HPDE6-E6E7 (cell line): ENCODE measurements around the gene FAM124A.

Source experiments
- DNase-seq: peaks from one replicate; pipeline ENCODE4 v3.0.0; 2011; ENCODE audit warnings: missing footprints; ENCODE audit errors: extremely low spot score

FAM124A gene

DNA sequence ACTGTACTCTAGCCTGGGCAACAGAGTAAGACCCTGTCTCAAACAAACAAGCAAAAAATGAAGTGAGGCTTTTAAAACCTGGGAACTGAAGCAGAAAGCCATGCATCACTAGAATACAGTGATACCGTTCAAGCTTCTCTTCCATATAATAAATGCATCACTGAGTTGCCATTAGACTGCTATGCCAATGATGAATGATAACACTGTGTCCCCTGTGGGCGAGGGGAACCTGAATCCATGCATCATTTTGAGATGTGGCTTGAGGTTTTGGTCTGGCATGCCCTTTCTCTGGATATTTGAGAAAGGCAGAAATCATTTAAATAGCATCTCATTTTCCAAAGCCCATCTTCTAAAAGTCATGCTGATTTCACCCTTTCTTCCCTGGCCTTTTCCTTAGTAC, 1.5 kb upstream of the FAM124A start:
- no peak for DNase-seq

DNA sequence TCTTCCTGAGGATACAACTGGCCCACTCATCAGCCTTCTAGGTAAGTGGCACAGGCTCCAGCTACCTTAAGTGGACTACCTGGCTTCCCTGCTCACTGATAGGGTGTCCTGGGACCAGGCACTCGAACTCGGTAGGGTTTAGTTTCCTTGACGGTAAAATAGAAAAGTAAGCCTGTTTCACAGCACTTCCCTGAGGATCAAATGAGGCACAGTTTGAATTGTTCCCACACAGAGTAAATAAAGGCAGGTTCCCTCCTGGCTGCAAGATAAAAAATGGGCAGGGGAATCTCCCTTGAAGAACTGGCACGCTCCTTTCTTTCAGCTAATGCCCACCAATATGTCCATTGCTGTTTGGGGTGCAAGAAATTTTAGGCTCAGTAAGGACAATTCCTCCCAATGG, 1.1 kb upstream of the FAM124A start:
- DNase-seq: no peak

- no peak for DNase-seq
These were observed 543 bp upstream of the FAM124A start for GRCh38 chr13:51221674-51222036.

GRCh38 chr13:51222686-51223559, 725 bp downstream of the FAM124A start:
- DNase-seq: no peak

DNA sequence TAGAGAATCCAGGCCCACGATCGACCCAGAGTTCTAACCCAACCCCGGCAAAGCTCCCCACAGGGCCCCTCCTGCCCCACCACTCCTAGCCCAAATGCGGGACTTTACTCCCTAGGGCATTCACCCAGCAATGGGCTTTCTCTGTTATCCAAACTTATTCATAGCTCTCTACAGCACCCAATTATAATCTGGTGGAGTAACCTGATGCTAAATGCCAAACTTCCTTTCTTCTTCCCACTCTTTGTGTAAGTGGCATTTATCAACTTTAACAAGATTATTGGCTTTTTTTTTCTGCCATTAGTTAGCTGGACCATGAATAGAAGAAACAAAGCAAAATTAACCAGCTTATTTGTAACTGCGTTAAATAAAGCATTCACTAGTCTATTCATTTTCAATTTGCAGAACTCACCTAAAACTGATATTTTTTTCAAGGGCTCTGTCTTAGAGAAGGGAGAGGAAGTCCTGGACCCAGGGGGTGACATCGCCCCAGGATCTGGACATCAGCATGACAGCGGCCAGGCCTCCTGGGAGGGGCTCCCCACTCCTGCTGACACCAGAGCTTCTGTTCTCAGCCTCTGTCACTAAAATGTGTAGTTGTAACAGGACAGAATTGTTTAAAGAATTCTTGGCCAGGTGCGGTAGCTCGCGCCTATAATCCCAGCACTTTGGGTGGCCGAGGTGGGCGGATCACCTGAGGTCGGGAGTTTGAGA, 1.5 kb downstream of the FAM124A start:
- DNase-seq: no peak

DNA sequence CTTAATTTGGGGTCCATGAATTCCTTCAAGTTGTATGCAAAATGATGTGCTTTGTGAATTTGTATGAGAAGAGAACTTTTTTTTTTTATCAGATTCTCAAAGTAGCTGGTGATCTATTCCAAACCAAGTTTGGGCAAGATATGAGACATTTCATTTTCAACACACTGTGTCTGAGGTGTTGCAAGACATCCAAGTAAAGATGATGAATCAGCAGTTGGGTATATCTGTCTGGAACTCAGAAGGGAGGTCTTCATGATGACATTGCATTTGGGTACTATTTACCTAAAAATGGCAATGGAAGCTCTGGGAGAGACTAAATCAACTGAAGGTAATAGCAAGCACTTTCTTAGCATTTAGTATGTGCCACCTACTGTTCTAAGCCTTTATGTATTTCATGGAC, 2.8 kb downstream of the FAM124A start:
- no peak for DNase-seq

- no peak for DNase-seq
These were observed 5.2 kb downstream of the FAM124A start for GRCh38 chr13:51227404-51227803.

DNA sequence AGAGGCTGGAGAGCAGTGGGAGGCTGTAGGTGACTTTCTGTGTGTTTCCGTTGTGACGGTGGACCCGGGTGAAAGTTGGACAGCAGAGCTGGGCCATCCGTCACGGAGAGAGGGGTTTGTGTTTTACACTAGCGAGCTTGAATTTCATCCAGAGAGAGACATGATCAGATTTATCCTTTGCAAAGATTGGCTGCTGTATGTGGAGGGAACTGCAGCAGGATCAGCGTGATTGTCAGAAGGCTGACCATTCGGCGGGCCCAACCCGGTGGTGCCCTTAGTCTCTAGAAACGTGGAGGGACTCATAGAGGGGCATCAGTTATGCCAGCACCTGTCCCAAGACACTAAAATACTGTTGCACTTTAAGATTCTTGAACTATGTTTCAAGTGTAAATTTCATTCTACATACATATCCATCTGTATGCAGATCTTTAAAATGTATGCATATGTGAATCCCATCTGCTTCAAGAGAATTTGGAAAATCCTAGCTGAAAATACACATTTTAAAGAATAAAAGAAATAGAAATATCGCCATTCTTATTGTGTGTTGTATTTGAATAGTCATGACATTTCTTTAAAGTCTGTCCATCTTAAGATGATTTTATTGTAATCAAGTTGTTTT, 7.0 kb downstream of the FAM124A start:
- no peak for DNase-seq

DNA sequence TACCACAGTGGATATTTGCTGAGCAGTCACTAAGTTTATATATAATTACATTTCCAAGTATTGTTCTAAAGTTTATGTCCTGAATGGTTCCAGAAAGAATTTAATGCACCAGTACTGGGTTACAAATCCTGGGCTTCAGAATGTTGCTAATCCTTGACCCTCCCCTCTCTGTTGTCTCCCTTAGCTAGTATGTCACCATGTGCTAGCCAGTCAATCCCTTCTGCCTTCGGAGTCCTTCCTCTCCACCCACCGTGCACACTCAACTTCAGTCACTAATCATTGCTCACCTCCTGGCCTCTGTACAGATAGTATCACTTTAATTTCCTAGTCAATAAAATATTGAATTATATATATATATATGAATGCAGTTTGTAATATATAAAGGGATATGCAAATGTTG, 7.5 kb downstream of the FAM124A start:
- no peak for DNase-seq

- no peak for DNase-seq
These were observed 8.4 kb downstream of the FAM124A start for GRCh38 chr13:51230477-51231105.

DNA sequence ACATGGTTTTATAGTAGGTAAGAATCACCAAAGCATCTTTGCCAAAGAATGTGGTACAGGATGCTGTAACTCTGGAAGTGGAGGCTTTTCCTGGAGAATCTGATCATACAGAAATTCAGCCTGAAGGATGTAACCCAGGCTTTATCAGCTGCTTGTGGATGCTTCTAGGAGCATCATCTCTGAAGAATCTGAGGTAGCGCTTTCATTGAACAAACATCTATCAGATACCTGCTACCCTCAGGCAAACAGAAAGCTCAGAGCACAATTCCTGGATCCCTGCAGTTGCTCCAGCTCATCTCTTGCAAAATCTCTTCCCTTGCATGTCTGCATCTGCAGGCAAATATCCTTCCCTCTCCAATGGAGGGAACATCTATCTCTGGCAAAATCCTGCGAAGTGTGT, 9.3 kb downstream of the FAM124A start:
- no peak for DNase-seq

GRCh38 chr13:51232328-51232727, 10.1 kb downstream of the FAM124A start:
- no peak for DNase-seq

DNA sequence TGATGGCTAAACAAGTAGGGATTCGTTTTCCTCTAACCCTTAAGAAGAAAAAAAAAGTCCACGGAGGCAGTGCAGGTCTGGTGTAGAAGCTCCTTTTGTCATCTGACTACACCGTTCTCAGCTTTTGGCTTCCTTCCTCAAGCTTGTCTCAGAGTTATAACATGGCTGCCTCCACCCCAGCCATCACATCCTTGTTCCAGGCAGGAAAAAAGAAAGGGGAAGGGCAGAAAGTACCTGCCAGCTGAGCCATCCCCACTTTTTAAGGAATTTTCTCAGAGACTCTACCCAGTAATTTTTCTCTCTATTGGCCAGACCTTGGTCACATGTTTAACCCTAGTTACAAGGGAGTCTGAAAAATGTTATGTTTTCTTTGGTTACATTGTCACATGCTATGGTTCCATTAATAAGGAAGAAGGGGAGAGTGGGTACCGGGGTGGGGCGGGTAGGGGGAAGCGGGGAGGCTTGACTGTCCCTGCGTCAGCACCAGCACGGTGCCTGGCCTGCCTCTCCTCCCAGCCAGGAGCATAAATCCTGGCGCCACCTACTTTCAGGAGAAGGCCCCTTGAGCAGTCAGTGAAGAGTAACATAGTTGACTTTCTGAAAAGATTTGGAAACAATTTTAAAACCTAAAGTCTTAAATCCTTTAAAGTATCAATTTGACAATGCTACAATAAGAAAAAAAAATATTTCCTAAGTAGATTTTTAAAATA, 11.1 kb downstream of the FAM124A start:
- DNase-seq: no peak

- DNase-seq: no peak
These were observed 12.5 kb downstream of the FAM124A start for GRCh38 chr13:51234676-51235075.

GRCh38 chr13:51235186-51235585, 13.0 kb downstream of the FAM124A start:
- DNase-seq: no peak

DNA sequence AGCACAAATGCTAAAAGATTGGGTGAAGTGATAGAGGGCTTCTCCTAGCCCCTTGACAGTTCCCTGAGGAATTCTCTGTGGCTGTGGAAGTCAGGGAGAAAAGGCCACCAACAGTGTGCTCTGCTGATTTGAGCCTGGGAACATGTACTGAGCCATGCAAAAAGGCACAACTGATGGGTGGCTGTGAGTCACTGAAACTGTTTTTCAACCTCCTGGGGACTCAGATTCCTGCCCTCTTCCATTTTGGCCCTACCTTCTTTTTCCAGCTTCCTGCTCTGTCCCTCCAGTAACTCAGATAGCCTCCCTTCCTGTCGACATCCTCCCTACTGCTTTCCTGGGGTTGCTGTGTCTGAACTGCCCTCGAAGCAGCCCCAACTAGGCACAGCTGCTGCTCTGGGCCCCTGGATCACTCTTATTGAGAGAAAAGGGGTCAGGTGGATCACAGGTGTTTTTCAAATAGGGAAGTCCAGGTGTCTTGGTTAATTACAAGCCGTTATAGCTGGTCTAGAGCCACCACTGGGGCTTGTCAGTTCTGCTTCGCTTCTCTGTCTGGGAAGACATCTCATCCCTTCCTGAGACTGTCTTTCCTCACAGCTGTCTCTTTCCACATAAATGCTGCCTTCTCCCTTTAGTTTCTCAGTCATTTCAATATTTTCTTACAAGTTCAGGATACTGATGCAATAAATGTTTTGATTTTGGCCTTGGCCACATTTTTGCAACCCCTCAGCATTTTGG, 13.7 kb downstream of the FAM124A start:
- DNase-seq: no peak

- DNase-seq: no peak
These were observed 14.2 kb downstream of the FAM124A start for GRCh38 chr13:51236491-51236792.

DNA sequence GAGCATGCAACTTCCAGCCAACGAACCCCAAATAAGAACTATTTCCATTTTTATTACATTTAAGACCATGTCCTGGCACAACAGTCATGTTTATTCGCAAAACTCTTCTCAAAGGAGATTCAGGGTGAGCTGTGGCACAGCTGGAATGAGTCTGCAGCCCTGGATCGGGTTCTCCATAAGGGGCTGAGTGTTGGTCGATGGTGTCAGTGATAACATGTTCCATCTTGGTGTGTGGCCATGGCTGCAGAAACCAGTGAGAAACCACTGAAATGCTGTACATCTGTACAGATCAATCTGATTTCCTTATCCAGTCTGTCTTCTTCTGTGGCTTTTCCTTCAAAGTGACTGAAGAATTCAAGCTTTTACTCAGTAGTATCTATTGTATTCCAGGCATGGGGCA, 15.2 kb downstream of the FAM124A start:
- no peak for DNase-seq

- no peak for DNase-seq
These were observed 15.7 kb downstream of the FAM124A start for GRCh38 chr13:51237887-51238286.

- DNase-seq: no peak
These were observed 18.0 kb downstream of the FAM124A start for GRCh38 chr13:51240178-51240577.

DNA sequence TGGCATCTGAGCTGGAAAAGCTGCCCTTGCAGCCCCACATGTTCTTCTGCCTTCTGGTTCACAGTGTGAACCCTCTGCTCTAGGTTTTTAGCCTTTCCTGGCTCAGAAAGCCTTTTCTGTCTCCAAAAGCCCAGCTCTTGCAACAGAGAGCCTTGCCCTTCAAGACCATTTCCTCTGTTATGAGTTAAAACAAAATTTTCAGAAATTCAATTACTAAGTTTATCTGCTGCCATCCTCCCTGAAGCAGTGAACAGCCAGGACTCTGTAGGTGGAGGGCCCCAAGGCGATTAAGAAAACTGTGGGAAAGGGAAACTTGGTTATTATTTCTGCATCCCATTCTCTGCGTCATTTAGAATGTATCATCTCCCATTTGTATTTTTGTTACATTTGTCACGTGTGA, 18.8 kb downstream of the FAM124A start:
- no peak for DNase-seq
